Dermis microvascular lymphatic vessel endothelial cell (primary cell): ENCODE data around the gene RGS17. TPM values are rescaled to one million over a fixed set of nuclear protein-coding genes. Genes with fewer than 3 reads are reported as not detected.
"Not testable (repeated sequence)": the region's sequence is repeated elsewhere in the genome, so short reads cannot be mapped to it uniquely, and the experiment has no call there.

ENCODE experiments used
- DNase-seq, 2 donors: peaks; one replicate each; pipeline versions ENCODE4 v3.0.0 to v3.0.0-alpha.2; 2010; ENCODE audit warnings: low read depth in 2 of 2
- total RNA-seq: library from RNA; depleted of rRNA; stranded (reverse); fragments of >200 nt; gene quantifications from 2 replicates; pipeline ENCODE4 v1.2.1, GENCODE V29; 2014

Gene RGS17
- total RNA-seq, 1 donor from 2014 or later = 4.1 TPM

GRCh38 chr6:153032255-153032882 is 98.7 kb downstream of the RGS17 start:
- DNase-seq = peak; percentile 56 to 74

GRCh38 chr6:153031335-153031955 is 99.6 kb downstream of the RGS17 start:
- peak in 1 of 2 donors; percentile 8 for DNase-seq

- no peak for DNase-seq
Observed at GRCh38 chr6:153028963-153029362, 102.1 kb downstream of the RGS17 start.

- DNase-seq = no peak
Observed at GRCh38 chr6:153028286-153028685, 102.8 kb downstream of the RGS17 start.

GRCh38 chr6:153027480-153027879 is 103.6 kb downstream of the RGS17 start:
- DNase-seq = no peak

GRCh38 chr6:153024709-153025017 is 106.4 kb downstream of the RGS17 start:
- no peak for DNase-seq

- peak; percentile 64 to 80 for DNase-seq
Observed at GRCh38 chr6:153023977-153024708, 106.9 kb downstream of the RGS17 start.

GRCh38 chr6:153018355-153018754 is 112.7 kb downstream of the RGS17 start:
- no peak for DNase-seq

- no peak for DNase-seq
Observed at GRCh38 chr6:153016846-153017245, 114.2 kb downstream of the RGS17 start.

- peak in 1 of 2 donors; percentile 10 for DNase-seq
Observed at GRCh38 chr6:153015094-153015640, 115.9 kb downstream of the RGS17 start.

- peak in 1 of 2 donors; percentile 44 for DNase-seq
Observed at GRCh38 chr6:153013438-153013837, 117.6 kb downstream of the RGS17 start.

GRCh38 chr6:153012856-153013255 is 118.2 kb downstream of the RGS17 start:
- DNase-seq = no peak

- no peak for DNase-seq
Observed at GRCh38 chr6:153003366-153003690, 127.8 kb downstream of the RGS17 start.

GRCh38 chr6:153002613-153003365 is 128.3 kb downstream of the RGS17 start, which contains the start of gene MTRF1L:
TSS of gene MTRF1L (minus strand) at chr6:153002709. CDS start at chr6:153002685, 24 bp downstream.
- DNase-seq = peak; percentile 88 to 96

- DNase-seq = peak in 1 of 2 donors; percentile 31
Observed at GRCh38 chr6:153001767-153002612, 129.1 kb downstream of the RGS17 start.

- not testable (repeated sequence) for DNase-seq
Observed at GRCh38 chr6:153000790-153001189, 130.3 kb downstream of the RGS17 start.

- no peak for DNase-seq
Observed at GRCh38 chr6:153000243-153000642, 130.8 kb downstream of the RGS17 start.

- DNase-seq = not testable (repeated sequence)
Observed at GRCh38 chr6:152999538-152999937, 131.5 kb downstream of the RGS17 start.

GRCh38 chr6:152993847-152994246 is 137.2 kb downstream of the RGS17 start:
- DNase-seq = no peak

GRCh38 chr6:152993431-152993830 is 137.7 kb downstream of the RGS17 start:
- no peak for DNase-seq

GRCh38 chr6:152986978-152987377 is 144.1 kb downstream of the RGS17 start:
- no peak for DNase-seq
